GM18508 (cell line): ENCODE data around the gene SYT8.
"Not testable (repeated sequence)": the region's sequence is repeated elsewhere in the genome, so short reads cannot be mapped to it uniquely, and the experiment has no call there.

Experiments used
- ATAC-seq: cut with Tn5 transposase; IDR thresholded peaks from one replicate; pipeline ENCODE4 v1.9.1; 2021; ENCODE audit warnings: moderate number of reproducible peaks; ENCODE audit not compliant: insufficient read depth, unreplicated experiment

The SYT8 gene

DNA sequence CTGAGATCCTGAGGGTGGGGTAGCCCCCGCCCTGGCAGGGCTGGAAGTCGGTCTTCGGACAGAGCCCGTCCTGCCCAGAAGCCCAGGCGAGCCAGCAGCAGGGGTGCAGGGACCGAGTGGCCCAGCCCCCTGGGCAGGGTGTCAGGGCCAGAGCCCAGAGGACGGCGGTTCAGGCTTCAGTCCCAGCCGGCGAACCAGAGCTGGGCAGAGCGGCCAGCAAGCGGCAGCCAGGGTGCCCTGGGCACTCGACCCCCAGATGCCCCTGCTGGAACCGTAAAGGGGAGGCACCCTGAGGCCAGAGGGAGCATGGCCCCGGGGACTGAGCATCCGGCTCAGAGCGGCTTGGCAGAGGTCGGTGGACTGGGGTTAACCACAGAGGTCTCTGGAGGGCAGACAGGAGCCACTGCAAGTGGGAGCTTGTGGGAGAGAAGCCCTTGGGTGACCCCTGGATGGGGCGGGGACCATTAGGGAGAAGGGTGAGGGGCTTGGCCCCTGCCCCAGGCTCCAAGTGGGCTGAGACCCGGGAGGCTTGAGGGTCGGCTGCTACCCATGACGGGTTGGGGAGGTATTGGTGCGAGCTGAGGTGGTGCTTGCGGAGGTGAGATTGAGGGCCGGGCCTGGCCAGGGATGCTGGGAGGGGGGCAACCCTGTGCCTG lies 34.0 kb downstream of the SYT8 start:
- no peak for ATAC-seq

DNA sequence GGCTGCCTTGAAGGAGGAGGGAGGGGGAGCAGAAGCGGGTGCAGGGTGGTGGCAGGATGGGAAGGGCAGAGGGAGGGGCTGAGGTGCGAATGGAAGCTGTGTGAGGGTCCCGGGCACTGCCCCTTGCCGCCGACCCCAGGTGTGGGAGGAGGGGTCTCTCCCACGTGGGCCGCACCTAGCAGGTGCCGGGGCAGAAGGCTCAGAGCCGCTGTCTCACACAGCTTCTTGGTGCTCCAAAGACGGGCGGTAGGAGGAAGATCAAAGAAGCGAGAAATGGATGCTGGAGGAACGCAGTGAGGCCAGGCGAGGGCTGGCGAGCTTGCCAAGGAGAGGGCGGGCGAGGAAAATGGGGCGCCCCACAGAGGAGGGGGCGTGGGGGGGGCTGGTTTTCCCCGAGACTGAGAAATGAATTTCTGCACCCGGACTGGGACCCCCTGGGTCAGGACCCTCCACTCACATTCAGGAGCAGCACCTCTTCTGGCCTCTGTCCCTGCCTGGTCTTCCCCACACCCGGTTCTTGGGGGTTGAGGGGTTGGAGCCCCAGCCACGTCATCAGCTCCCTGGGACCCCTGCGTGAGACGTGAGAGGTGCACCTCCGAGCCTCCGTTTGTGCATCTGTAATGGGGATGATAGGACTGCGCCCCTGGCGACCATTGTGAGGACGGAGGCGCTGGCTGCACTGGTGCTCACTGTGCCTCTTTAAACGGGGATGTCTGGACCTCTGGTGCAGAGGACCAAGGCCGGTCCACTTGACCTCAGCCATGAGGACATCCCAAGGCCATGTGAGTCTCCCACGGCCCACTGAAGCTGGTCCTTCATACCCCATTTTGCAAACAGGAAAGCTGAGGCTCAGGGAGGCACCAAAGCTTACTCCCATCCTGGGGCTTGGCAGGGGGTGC lies 34.9 kb downstream of the SYT8 start:
- no peak for ATAC-seq

DNA sequence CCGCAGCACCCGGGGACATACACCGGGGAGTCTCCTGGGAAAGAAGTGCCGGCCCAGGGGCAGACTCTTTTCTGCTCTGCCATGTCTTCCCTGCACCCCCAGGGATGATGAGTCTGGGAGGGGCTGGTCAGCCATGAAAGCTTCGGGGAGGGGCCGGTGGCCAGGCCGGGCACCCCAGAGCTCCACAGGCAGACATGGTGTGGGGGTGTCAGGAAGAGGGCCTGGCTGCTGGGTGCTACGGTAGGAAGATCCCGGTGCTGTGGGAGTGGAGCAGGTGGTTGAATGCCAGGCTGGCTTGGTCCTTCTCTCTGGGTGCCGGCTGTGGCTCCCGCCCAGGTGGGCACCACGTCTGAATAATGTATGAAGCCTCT lies 35.5 kb downstream of the SYT8 start:
- ATAC-seq, result no peak

DNA sequence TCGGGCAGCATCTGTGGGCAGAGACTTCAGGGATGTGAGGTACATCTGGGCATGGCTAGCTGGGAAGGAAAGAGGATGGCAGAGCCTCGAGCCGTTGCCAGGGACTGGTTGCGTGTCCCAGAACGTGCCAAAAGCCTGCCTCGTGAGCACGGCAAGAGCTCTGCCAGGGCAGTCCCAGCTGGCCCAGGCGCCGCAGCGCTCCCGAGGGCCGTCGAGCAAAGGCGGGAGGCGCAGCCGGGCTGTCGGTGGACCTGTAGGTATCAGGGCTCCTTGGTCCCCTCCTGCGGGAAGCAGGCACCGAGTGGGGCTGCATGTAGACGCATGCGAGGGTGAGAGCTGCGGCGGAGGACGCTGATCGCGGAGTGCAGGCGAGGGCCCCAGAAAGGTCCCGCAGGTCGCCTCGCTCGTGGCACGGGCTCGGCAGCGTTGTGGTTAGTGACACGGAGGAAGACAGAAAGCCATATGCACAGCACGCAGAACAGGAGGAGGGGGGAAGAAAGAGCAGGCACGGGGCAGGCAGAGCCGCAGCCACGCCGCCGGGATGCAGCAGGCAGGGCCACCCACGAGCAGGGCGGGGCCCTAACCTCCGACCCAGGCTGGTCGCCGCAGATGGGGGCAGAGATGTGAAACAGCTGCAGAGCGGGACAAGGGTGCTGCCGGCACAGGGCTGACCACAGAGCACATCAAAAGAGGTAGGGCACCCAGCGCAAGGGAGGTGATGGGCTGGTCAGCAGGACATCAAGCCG lies 36.1 kb downstream of the SYT8 start:
- no peak for ATAC-seq

DNA sequence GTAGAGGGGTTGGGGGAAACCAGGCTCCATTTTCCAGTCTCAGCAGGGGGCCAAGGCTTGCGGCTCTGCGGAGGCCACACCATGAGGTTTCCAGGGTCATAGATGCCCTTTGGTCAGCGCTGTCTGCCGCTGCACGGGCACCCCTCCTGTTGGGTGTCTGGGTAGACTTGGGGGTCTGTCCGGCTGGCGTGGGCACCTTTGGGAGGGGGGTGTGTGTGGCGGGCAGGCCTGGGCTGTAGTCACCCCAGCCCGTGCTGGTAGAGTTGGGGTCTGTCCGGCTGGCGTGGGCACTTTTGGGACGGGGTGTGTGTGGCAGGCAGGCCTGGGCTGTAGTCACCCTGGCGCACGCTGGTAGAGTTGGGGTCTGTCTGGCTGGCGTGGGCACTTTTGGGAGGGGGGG lies 36.7 kb downstream of the SYT8 start:
- no peak for ATAC-seq

DNA sequence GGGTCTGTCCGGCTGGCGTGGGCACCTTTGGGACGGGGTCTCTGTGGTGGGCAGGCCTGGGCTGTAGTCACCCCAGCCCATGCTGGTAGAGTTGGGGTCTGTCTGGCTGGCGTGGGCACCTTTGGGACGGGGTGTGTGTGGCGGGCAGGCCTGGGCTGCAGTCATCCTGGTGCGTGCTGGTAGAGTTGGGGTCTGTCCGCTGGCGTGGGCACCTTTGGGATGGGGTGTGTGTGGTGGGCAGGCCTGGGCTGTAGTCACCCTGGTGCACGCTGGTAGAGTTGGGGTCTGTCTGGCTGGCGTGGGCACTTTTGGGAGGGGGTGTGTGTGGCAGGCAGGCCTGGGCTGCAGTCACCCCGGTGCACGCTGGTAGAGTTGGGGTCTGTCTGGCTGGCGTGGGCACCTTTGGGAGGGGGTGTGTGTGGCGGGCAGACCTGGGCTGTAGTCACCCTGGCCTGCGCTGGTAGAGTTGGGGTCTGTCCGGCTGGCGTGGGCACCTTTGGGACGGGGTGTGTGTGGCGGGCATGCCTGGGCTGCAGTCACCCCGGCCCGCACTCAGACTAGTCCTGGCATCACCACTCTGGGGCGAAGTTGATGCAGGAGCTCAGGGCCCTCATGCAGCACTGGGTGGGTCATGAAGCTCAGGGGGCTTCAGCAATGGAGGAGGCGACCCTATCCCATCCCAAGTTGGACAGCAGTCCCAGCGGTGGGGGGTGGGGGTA lies 37.6 kb downstream of the SYT8 start:
- ATAC-seq, result no peak

DNA sequence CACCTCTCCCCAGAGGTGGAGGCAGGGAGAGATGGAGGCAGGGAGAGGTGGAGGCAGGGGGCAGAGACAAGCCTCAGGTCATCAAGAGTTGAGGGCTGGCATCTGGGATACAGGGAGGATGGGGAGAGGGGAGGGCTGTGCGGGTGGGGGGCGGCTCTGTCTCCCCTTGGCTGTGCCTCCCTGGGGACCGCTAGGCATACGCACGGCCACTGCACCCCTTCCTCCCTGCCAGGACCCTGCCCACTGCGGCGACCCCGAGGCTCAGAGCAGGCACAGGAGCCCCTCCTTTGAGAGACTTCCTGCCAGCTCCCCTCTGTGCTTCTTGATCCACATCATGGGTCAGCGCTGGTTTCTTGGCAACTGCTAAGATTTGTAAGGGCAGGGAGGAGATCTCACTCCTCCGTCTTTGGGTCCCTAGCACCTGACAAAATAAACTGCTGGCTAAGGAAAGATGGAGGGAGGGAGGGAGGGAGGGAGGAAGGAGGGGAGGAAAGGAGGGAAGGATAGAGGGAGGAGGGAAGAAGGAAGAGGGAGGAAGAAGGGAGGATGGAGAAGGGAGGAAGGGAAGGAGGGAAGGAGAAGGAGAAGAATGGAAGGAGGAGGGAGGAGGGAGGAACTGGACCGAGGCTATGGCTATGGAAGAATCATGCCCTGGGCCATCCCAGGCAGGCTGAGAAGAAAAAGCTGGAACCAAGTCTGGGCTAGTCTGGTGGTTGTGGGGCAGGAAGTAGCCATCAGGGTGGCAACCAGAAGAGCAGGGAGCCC lies 38.4 kb downstream of the SYT8 start:
- no peak for ATAC-seq

DNA sequence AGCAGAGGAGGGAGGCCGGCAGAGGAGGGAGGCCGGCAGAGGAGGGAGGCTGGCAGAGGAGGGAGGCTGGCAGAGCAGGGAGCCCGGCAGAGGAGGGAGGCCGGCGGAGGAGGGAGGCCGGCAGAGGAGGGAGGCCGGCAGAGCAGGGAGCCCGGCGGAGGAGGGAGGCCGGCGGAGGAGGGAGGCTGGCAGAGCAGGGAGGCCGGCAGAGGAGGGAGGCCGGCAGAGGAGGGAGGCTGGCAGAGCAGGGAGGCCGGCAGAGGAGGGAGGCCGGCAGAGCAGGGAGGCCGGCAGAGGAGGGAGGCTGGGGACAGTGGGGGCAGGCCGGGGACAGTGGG lies 39.0 kb downstream of the SYT8 start:
- not testable (repeated sequence) for ATAC-seq

DNA sequence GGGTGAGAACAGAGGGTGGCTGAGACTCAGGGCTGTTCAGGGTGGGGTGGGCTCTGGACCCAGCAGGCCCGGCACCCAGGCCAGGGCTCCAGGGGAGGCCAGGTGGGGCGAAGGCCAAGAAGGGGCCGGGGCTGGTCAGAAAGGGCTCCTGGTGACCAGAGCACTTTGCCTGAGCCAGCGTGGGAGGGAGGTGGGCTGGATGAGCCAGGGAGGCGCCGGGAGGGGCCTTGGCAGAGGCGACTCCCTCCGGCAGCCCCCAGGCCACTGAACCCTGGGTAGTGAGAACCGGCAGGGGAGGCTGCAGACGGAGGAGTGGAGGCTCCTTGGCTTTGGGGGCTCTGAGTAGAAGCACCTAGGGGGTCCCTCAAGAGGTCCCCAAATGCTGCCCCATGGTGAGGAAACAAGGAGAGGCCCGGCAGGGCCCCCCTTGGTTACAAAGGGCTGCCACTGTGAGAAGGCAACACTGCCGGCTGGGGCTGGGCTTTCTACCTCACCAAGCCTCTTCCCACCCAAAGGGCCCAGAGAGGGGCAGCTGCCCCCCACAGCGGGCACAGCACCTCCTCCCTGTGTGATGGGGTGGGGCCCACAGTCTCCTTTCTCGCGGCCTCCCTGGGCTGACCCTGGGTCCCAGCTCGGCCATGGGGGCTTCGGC lies 39.8 kb downstream of the SYT8 start:
- ATAC-seq, result not testable (repeated sequence)

DNA sequence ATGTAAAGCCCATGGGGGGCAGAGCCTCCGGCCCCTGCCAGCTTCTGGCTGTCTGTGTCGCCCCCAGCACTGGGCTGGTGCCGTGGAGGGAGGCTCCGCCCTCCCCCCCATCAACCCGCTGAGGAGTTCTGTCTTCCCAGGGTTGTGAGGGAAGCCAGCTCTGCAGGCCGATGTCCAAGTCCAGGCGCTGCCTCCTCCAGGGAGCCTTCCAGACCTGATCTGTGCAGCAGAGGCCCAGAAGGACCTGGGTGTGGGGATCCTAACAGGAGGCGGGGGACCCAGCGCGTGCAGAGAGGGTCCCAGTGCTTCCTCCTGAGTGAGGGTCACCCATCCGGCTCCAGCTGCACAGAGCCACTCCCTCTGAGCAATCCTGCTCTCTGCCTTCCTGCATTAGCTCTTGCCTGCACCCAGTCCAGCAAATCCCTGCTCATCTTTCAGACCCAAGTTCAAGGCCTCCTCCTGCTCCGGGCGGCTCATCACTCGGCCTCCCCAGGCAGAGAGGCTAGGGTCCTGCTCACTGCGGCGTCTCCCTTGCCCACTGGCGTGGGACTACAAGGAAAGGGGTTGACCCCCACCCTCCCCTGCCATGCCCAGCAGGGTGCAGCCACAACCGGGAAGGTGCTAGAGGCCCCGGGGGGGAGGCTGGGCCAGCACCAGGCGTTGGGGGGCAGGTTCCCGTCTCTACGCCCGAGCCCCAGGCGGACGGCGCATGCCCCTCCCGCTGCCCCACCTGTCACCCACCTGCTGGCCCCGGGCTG lies 40.5 kb downstream of the SYT8 start:
- no peak for ATAC-seq

DNA sequence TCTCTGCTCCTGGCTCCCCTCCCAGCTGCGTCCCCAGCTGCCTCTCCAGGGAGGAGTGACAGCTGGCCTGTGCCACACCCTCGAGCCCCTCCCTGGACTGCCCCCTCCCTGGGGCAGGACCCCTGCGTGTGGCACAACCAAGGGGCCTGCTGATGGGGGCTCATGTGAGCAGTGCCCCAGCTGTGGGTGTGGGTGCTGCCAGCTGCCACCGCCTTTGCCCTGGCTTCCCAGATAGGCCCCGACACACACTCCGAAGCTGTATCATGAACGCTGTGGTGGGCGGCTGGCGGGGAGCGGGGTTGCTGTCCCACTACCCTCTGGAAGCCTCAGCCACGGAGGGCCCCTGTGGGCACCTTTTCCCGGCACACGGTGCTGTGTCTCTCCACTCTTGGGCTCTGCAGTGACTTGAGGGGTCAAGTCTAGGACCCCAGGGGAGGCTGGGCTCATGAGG lies 41.1 kb downstream of the SYT8 start:
- not testable (repeated sequence) for ATAC-seq

DNA sequence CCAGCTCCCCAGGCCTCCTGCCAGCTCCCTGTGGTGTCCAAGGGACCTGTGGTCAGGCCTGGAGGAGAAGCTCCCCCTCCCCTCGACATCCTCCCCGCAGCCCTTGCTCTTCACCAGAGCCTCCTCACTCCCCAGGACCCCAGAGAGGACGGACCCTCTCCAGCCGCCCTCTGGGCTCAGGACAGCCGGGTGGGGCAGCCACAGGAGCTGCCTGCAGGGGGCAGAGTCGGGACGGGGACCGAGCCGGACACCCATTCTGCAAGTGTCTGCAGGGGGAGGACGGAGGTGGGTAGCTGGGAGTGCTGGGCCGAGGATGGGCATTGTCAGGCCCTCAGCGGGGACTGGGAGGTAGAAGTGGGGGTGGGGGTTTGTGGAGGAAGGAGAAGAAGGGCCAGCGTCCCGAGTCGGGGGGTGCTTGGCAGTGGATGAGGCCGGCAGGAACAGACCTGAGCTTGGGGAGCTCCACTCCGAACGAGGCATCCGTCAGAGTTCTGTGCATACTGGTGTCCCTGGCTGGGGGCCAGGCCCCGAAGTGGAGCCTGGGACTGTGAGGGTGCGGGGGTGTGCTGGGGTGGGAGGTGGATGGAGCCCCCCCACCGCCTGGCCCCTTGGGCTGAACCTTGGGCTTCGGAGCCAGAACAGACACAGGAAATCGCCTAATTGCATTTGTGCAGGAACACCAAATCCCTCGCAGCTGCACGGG lies 41.7 kb downstream of the SYT8 start:
- ATAC-seq, result no peak

DNA sequence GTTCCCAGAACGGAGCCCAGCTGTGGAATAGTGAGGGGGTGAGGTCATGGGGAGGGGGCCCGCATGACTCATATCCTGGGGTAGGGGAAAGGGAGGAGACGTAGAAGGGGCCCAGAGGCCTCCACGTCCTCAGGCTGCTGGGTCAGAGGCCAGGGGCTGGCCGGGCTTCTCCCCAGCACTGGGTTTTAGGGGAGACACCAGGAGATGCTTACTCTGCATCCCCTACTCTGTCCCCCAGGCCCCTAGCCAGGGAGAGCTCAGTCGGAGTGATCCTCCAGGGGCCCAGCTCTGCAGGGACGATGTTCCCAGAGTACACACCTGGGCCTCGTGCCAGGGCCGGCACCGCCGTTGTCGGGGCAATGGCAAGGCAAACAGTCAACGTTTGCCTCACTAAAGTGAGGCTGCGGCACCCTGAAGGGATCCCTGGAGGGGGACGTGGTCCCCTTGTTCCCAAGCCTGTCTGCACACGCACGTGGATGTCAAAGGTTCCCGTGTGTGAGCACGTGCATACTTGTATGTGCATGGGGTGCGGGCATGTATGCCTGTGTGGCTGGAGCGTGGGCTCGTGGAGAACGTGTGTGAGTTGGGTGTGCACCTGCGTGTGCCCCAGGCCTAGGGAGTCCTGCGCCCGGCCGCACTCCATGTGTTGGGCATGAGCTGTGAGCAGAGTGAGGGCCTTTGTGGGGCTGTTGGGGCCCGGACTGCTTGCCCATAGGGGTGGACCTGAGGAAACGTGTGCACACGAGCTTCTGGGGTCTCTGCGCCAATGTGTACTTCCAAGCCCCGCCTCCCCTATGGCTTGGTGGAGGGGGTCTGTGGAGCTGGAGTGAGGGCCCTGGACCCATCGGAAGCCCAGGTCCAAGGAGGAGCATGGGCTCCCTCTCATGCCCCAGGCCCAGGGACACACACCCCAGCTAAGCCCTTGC lies 42.7 kb downstream of the SYT8 start:
- no peak for ATAC-seq

DNA sequence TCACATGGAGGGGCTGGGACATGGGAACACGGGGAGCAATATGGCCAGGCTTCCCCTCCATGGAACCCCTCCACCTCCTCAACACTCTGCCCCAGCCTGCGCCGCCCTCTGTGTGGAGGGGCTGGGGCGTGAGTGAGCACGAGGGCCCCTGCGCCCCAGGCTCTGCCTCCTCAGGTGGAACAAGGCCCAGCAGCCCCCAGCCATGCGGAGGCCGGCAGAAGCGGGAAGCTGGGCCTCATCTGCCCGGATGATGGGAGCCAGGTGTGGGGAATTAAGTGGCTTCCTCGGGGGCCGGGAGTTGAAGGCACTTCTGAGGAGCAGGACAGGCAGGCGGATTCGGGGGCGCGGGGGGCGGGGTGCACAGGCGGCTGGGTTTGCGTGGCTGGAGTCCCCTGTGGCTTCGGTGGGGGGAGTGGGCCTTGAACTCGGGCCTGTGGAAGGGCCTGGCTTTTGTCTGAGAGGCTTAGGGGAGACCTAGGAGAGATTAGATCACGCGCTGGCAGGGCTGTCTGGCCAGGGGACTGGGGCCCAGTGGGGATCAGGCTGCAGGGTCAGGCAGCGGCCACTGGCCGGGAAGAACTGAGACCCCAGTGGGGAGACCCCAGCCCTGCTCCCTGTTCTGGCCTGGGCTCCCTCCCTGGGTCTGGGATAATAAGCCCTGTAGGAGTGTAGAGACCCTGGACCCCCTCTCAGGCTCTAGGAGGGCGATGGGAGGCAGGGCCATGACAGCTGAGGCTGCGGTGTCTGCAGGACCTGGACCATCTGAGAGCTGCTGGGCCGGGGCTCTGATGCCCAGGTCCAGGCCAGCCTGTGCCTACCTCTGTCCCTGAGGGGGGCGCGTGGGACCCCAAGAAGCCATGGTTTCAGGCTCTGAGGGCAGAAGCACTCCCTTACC lies 43.6 kb downstream of the SYT8 start:
- no peak for ATAC-seq

DNA sequence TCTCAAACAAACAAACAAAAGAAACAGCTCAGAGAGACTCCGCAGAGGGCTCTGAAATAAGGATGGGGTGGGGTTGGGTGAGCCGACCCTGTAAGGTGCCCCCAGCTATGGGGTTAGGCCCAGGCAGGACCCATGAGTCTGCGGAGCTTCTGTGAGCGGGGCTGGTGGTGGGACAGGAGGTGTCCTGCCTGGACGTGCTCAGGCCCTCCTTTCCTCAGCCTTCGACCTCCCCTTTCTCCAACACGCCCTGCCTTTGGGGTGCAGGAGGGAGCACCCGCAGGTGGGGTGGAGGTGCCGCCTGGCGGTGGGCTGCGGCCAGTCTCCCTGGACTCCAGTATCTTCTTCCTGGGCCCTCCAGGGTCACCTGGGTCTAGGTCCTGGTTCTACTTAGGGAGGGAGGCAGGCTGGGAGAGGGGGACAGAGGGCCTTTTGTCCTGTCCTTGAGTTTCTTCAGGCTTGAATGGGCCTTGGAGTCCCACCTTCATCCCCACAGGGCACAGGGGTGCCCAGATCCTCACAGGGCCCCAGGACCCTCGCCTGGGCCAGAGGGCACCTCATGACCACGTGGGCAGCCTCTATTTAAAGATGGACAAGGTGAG lies 44.7 kb downstream of the SYT8 start:
- ATAC-seq, result no peak
